HCT116 (cell line): Measurements from ENCODE around the gene PDE10A. TPM values are rescaled to one million over a fixed set of nuclear protein-coding genes. Genes with fewer than 3 reads are reported as not detected.

Source experiments
- ATAC-seq: fragments of 200-7000 bp; cut with Tn5 transposase; 2 replicates; pipeline ENCODE4 v1.9.1; 2020; ENCODE audit warnings: mild to moderate bottlenecking, moderate library complexity
- BruUV-seq: library from RNA; stranded (reverse); fragments of 400-500 nt; replicated peaks from 2 replicates; lab custom pipeline; 2021; lab: Mats Ljungman, UMichigan
- CTCF ChIA-PET: fragments of 300-600 bp; sonication (Branson Sonifier 250); formaldehyde crosslinking; loops from one replicate; lab custom pipeline; 2021; ENCODE audit warnings: antibody characterized with exemption; lab: Charles Lee
- POLR2A ChIA-PET: fragments of 300-600, 350-600 bp; sonication (Branson Sonifier 250); formaldehyde crosslinking; loops from one replicate; lab custom pipeline; 2021; ENCODE audit warnings: antibody characterized with exemption; lab: Charles Lee
- RAD21 ChIA-PET, 2 experiments: fragments of 300-600 bp; sonication (Branson Sonifier 250); formaldehyde crosslinking; loops; one replicate each; lab custom pipeline; 2023; ENCODE audit warnings: low total read pairs in 2 of 2; ENCODE audit not compliant: uncharacterized antibody in 2 of 2, unreplicated experiment in 2 of 2, low non-redundant PET in 1 of 2; lab: Charles Lee
- DNase-seq: peaks from one replicate; pipeline ENCODE4 v3.0.0-alpha.2; 2010; ENCODE audit warnings: low read depth, low spot score
- H2AFZ ChIP-seq: fragments of 200-600 bp; shearing (Covaris generic), sonication (generic); 2 replicates; pipeline ENCODE4 v1.6.1; 2017; ENCODE audit warnings: low read depth, mixed run types, mixed read lengths, antibody characterized with exemption, low read length; ENCODE audit not compliant: poor library complexity, severe bottlenecking
- H3K27ac ChIP-seq: 2 replicates; pipeline ENCODE4 v1.5.1; 2012; ENCODE audit warnings: low read depth, low read length
- H3K27me3 ChIP-seq: fragments of 200-600 bp; sonication (generic); 2 replicates; pipeline ENCODE4 v1.6.1; 2016; ENCODE audit warnings: mixed run types, low read length, mixed read lengths; ENCODE audit not compliant: insufficient read depth
- H3K36me3 ChIP-seq, 2 experiments: fragments of 200-500 bp in 1 of 2; fragments of 200-600 bp in 1 of 2; sonication (Bioruptor generic) in 1 of 2; sonication (generic) in 1 of 2; 2 replicates each; pipeline versions ENCODE4 v1.5.1 to v1.6.1; 2014 to 2016; ENCODE audit warnings: low read length in 2 of 2, inconsistent platforms in 1 of 2, mixed read lengths in 1 of 2, mixed run types in 1 of 2; ENCODE audit not compliant: insufficient read depth in 2 of 2, control insufficient read depth in 1 of 2
- H3K4me1 ChIP-seq, 2 experiments: fragments of 200-600 bp in 1 of 2; sonication (generic) in 1 of 2; 2 replicates each; pipeline versions ENCODE4 v1.5.1 to v1.6.1; 2012 to 2017; ENCODE audit warnings: low read length in 2 of 2, inconsistent platforms in 1 of 2, mild to moderate bottlenecking in 1 of 2, mixed read lengths in 1 of 2, mixed run types in 1 of 2, moderate library complexity in 1 of 2; ENCODE audit not compliant: insufficient read depth in 2 of 2, control insufficient read depth in 1 of 2
- H3K4me2 ChIP-seq: fragments of 200-600 bp; sonication (generic); 2 replicates; pipeline ENCODE4 v1.6.1; 2017; ENCODE audit warnings: mixed run types, low read length, mixed read lengths
- H3K4me3 ChIP-seq, 2 experiments: fragments of 200-600 bp in 1 of 2; sonication (generic) in 1 of 2; replicated peaks in 1 of 2; 2 replicates each; pipeline ENCODE4 v1.5.1; 2011 to 2016; ENCODE audit warnings: low read length in 2 of 2, control low read depth in 1 of 2, low read depth in 1 of 2, mild to moderate bottlenecking in 1 of 2, mixed read lengths in 1 of 2, mixed run types in 1 of 2
- H3K79me2 ChIP-seq: fragments of 200-600 bp; sonication (generic); 2 replicates; pipeline ENCODE4 v1.6.1; 2017; ENCODE audit warnings: mild to moderate bottlenecking, mixed run types, low read length, moderate library complexity, mixed read lengths; ENCODE audit not compliant: insufficient read depth
- H3K9ac ChIP-seq: fragments of 200-600 bp; sonication (generic); 2 replicates; pipeline ENCODE4 v1.6.1; 2016; ENCODE audit warnings: low read length, mixed read lengths
- H3K9me2 ChIP-seq: fragments of 200-600 bp; sonication (generic), shearing (Covaris generic); 2 replicates; pipeline ENCODE4 v1.6.1; 2017; ENCODE audit warnings: mixed run types, mild to moderate bottlenecking, moderate library complexity; ENCODE audit not compliant: insufficient read depth
- H3K9me3 ChIP-seq, 2 experiments: fragments of 200-500 bp in 1 of 2; fragments of 200-600 bp in 1 of 2; sonication (Bioruptor generic) in 1 of 2; sonication (generic) in 1 of 2; 2 replicates each; pipeline ENCODE4 v1.6.1; 2014 to 2017; ENCODE audit warnings: low read length in 2 of 2, mixed read lengths in 2 of 2, inconsistent platforms in 1 of 2, low read depth in 1 of 2, mild to moderate bottlenecking in 1 of 2, mixed run types in 1 of 2, moderate library complexity in 1 of 2; ENCODE audit not compliant: control insufficient read depth in 1 of 2, insufficient read depth in 1 of 2
- H4K20me1 ChIP-seq: fragments of 200-600 bp; sonication (generic), shearing (Covaris generic); 2 replicates; pipeline ENCODE4 v1.6.1; 2017; ENCODE audit warnings: mixed run types, mild to moderate bottlenecking, moderate library complexity; ENCODE audit not compliant: insufficient read depth
- CBX3 ChIP-seq: IDR thresholded peaks from 2 replicates; pipeline ENCODE4 v1.6.1; 2012; ENCODE audit warnings: low read depth
- JUND ChIP-seq: IDR thresholded peaks from 2 replicates; pipeline ENCODE4 v1.6.1; 2012
- SIN3A ChIP-seq: IDR thresholded peaks from 2 replicates; pipeline ENCODE4 v1.6.1; 2012; ENCODE audit warnings: low read depth
- TCF7L2 ChIP-seq: IDR thresholded peaks from 2 replicates; pipeline ENCODE4 v1.7.0; 2011; ENCODE audit warnings: borderline replicate concordance, inconsistent platforms; ENCODE audit not compliant: insufficient read depth, insufficient read length; ENCODE audit errors: extremely low read depth
- YY1 ChIP-seq: IDR thresholded peaks from 2 replicates; pipeline ENCODE4 v1.6.1; 2011; ENCODE audit warnings: low read length, low read depth, moderate library complexity, mild to moderate bottlenecking; ENCODE audit not compliant: insufficient replicate concordance; ENCODE audit errors: extremely low read depth
- ZNF274 ChIP-seq: fragments of 200-500 bp; sonication (Bioruptor generic); IDR thresholded peaks from 2 replicates; pipeline ENCODE4 v1.6.1; 2014; ENCODE audit warnings: mild to moderate bottlenecking, low read depth, low read length, inconsistent platforms
- intact Hi-C: fragments of 100-400 bp; cut with micrococcal nuclease; formaldehyde crosslinking; loops from 2 replicates; pipeline ENCODE4 v1.10.0; 2022
- total RNA-seq: library from RNA; stranded (reverse); gene quantifications from one replicate; pipeline ENCODE4 v1.2.1, GENCODE V29; 2021; ENCODE audit not compliant: unreplicated experiment

The PDE10A gene
- total RNA-seq, 1 experiment from 2014 or later, result 0.37 TPM

DNA sequence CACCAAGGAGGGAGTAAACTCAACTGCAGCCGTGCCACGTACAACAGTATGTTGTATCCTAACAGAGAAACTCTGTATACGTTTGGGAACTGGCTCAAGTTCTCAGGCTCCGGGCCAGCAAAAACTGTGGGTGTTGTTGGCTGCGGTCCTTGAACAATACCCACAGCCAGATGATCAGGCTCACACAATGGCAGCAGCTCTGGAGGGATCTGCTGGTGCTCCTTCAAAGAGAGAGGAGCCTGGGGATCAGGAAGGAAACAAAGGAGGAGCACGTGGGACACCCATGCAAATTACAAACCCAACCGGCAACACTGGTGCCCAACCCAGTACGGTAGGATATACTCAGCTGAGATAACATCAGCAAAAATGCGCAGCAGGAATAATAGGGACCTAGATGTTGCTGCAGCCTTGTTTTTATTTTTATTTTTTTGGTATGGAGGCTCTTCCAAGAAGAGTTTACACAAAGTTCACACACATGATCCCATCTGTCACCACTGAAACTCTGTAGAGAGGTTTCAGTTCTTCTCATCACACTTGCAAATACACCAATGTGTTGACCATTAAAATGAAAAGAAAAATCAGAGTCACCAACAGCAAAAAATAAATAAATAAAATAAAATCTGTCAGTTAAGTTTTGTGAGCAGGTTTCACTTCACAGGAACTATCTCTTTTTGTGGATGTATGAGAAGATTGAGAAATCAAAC is 41.2 kb upstream of the PDE10A start:
- BruUV-seq, result no TSS peak
- H3K27ac ChIP-seq, result no peak overlapping the region
- CTCF ChIA-PET, result no interaction called here

DNA sequence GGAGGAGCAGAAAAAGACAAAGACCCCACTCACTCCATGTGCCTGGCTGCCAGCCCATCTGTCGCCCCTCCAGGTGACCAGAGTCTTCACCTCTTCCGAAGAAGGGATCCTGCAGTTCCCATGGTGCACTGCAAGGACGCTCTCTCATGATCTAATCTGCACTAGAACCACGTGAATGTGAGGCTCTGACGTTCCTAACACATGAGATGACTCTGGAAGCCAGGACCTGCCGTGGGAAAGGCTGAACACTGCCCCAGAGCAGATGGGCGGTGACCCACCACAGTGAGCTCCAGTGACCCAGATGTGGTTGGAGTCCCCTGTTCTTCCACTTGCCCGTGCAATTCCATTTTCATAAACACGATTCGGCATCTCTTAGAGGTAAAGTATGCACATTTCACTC is 39.6 kb upstream of the PDE10A start:
- Histone ChIP-seq H3K4me3 (no peak overlapping the region), H3K9me3 (no peaks in the 10 kb centered on the region), H3K9ac (no peak overlapping the region), H3K36me3 (no peaks in the 10 kb centered on the region), H3K27ac (no peak overlapping the region), H2AFZ (no peak overlapping the region), H3K4me2 (no peak overlapping the region), H4K20me1 (no peaks in the 10 kb centered on the region), H3K79me2 (no peaks in the 10 kb centered on the region), H3K27me3 (no peaks in the 10 kb centered on the region), H3K9me2 (no peaks in the 10 kb centered on the region), H3K4me1 (no peaks in the 10 kb centered on the region)
- ChIA-PET CTCF (no interaction called here), POLR2A (no interaction called here), RAD21 (no interaction called here)
- no peak for TF ChIP-seq YY1
- no peak for TF ChIP-seq ZNF274
- no peak for TF ChIP-seq SIN3A
- TF ChIP-seq CBX3, result no peak
- DNase-seq, result no peak
- intact Hi-C loops, result no loop called here
- no TSS peak for BruUV-seq
- no peak for ATAC-seq

More for the DNA sequence above, 41.2 kb upstream of the PDE10A start:
- no peaks in the 10 kb centered on the region for H3K27me3 ChIP-seq
- no peak for ATAC-seq
- H3K4me2 ChIP-seq, result no peak overlapping the region
- no peak overlapping the region for H3K4me3 ChIP-seq
- no peaks in the 10 kb centered on the region for H4K20me1 ChIP-seq
- H3K9ac ChIP-seq, result no peak overlapping the region
- H3K36me3 ChIP-seq, result no peaks in the 10 kb centered on the region
- ChIA-PET RAD21 (no interaction called here), POLR2A (no interaction called here)
- H2AFZ ChIP-seq, result no peak overlapping the region
- H3K9me2 ChIP-seq, result no peaks in the 10 kb centered on the region
- DNase-seq, result no peak
- intact Hi-C loops, result no loop called here
- H3K9me3 ChIP-seq, result no peaks in the 10 kb centered on the region
- no peak for TF ChIP-seq JUND
- TF ChIP-seq TCF7L2, result no peak
- H3K4me1 ChIP-seq, result no peaks in the 10 kb centered on the region
- H3K79me2 ChIP-seq, result no peaks in the 10 kb centered on the region
